ENCODE measurements around the gene HCFC1R1. TPM values are rescaled to one million over a fixed set of nuclear protein-coding genes. Genes with fewer than 3 reads are reported as not detected.

Gene HCFC1R1
- polyA plus RNA-seq, 1 donor from 2014 or later: 19.0 TPM

DNA sequence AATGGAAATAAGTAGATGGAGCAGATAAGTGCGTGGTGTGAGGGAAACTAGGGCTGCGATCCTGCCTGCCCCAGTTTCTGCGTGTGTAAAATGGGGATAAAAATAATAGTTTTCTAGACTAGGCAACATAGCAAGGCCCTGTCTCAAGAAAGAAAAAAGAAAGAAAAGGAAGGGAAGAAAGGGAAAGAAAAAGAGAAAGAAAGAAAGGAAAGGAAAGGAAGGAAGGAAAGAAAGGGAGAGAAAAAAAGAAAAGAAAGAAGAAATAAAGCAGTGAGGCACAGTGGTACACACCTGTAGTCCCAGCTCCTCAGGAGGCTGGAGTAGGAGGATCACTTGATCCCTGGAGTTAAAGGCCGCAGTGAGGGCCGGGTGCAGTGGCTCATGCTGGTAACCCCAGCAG is 41.3 kb downstream of the HCFC1R1 start:
- Histone ChIP-seq H3K4me3 (ENCODE audit: low read length) (no peak overlapping the region), H3K9me3 (ENCODE audit: low read length) (no peaks in the 10 kb centered on the region), H3K9ac (ENCODE audit: low read length) (no peak overlapping the region), H3K4me2 (ENCODE audit: low read length) (no peak overlapping the region), H3K36me3 (ENCODE audit: insufficient read depth, low read length) (no peaks in the 10 kb centered on the region), H3K9me2 (ENCODE audit: insufficient read depth, low read length) (no peaks in the 10 kb centered on the region), H3K27ac (ENCODE audit: low read length) (no peak overlapping the region), H3K79me2 (replicated peaks; ENCODE audit: insufficient read depth, low read length) (no peaks in the 10 kb centered on the region), H3F3A (ENCODE audit: insufficient read depth, low read length, poor library complexity, severe bottlenecking) (no peaks in the 10 kb centered on the region), H2AFZ (ENCODE audit: low read depth, low read length) (no peak overlapping the region), H3K27me3 (ENCODE audit: insufficient read depth, low read depth, low read length) (no peaks in the 10 kb centered on the region), H4K20me1 (ENCODE audit: insufficient read depth) (no peaks in the 10 kb centered on the region)
- TF ChIP-seq, protein P1, sequence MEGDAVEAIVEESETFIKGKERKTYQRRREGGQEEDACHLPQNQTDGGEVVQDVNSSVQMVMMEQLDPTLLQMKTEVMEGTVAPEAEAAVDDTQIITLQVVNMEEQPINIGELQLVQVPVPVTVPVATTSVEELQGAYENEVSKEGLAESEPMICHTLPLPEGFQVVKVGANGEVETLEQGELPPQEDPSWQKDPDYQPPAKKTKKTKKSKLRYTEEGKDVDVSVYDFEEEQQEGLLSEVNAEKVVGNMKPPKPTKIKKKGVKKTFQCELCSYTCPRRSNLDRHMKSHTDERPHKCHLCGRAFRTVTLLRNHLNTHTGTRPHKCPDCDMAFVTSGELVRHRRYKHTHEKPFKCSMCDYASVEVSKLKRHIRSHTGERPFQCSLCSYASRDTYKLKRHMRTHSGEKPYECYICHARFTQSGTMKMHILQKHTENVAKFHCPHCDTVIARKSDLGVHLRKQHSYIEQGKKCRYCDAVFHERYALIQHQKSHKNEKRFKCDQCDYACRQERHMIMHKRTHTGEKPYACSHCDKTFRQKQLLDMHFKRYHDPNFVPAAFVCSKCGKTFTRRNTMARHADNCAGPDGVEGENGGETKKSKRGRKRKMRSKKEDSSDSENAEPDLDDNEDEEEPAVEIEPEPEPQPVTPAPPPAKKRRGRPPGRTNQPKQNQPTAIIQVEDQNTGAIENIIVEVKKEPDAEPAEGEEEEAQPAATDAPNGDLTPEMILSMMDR (IDR thresholded peaks at IDR 0.05; ENCODE audit: poor library complexity, severe bottlenecking): no peak
- no peak for TF ChIP-seq EP300 (conservative IDR thresholded peaks at IDR 0.05; ENCODE audit: poor library complexity, severe bottlenecking)
- TF ChIP-seq, protein P2, sequence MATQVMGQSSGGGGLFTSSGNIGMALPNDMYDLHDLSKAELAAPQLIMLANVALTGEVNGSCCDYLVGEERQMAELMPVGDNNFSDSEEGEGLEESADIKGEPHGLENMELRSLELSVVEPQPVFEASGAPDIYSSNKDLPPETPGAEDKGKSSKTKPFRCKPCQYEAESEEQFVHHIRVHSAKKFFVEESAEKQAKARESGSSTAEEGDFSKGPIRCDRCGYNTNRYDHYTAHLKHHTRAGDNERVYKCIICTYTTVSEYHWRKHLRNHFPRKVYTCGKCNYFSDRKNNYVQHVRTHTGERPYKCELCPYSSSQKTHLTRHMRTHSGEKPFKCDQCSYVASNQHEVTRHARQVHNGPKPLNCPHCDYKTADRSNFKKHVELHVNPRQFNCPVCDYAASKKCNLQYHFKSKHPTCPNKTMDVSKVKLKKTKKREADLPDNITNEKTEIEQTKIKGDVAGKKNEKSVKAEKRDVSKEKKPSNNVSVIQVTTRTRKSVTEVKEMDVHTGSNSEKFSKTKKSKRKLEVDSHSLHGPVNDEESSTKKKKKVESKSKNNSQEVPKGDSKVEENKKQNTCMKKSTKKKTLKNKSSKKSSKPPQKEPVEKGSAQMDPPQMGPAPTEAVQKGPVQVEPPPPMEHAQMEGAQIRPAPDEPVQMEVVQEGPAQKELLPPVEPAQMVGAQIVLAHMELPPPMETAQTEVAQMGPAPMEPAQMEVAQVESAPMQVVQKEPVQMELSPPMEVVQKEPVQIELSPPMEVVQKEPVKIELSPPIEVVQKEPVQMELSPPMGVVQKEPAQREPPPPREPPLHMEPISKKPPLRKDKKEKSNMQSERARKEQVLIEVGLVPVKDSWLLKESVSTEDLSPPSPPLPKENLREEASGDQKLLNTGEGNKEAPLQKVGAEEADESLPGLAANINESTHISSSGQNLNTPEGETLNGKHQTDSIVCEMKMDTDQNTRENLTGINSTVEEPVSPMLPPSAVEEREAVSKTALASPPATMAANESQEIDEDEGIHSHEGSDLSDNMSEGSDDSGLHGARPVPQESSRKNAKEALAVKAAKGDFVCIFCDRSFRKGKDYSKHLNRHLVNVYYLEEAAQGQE (IDR thresholded peaks at IDR 0.05; ENCODE audit: borderline replicate concordance): no peak
- no peak for TF ChIP-seq SMC3 (conservative IDR thresholded peaks at IDR 0.05; ENCODE audit: poor library complexity)
- no peak for TF ChIP-seq RAD21 (conservative IDR thresholded peaks at IDR 0.05)
- no peak for TF ChIP-seq EZH2 (IDR thresholded peaks at IDR 0.05; ENCODE audit: borderline replicate concordance, insufficient read depth, low read length, poor library complexity, severe bottlenecking)
- TF ChIP-seq MXI1 (conservative IDR thresholded peaks at IDR 0.05; ENCODE audit: poor library complexity, severe bottlenecking): no peak
- TF ChIP-seq TAF1 (IDR thresholded peaks at IDR 0.05; ENCODE audit: low read depth): no peak
- no peak for TF ChIP-seq POLR2AphosphoS5 (IDR thresholded peaks at IDR 0.05)

DNA sequence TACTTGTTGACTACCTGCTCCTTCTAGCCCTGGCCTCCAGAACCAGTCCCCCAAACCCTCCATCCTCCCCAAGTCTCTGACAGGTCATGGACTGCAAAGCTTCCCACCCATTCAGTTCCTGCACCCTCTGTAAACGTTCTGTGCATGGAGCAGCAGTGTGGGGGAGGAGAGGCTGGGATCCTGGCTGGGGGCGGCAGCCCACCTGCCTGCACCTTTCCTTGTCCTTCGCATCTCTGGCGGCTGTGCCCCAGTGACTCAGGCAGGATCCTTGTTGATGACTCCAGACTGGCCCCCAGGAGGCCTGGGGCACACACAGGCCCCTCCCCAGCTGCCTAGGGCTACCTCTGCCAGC is 41.9 kb downstream of the HCFC1R1 start:
- Histone ChIP-seq H2AFZ (ENCODE audit: low read depth, low read length) (no peak overlapping the region), H3K9ac (ENCODE audit: low read length) (no peak overlapping the region), H3K27me3 (ENCODE audit: insufficient read depth, low read depth, low read length) (no peaks in the 10 kb centered on the region), H3K27ac (ENCODE audit: low read length) (no peak overlapping the region), H3F3A (ENCODE audit: insufficient read depth, low read length, poor library complexity, severe bottlenecking) (no peaks in the 10 kb centered on the region), H3K9me3 (ENCODE audit: low read length) (no peaks in the 10 kb centered on the region), H3K36me3 (ENCODE audit: insufficient read depth, low read length) (no peaks in the 10 kb centered on the region), H3K4me2 (ENCODE audit: low read length) (no peak overlapping the region), H3K79me2 (replicated peaks; ENCODE audit: insufficient read depth, low read length) (no peaks in the 10 kb centered on the region), H4K20me1 (ENCODE audit: insufficient read depth) (no peaks in the 10 kb centered on the region), H3K9me2 (ENCODE audit: insufficient read depth, low read length) (no peaks in the 10 kb centered on the region), H3K4me3 (ENCODE audit: low read length) (no peak overlapping the region)
- TF ChIP-seq, protein P1 (IDR thresholded peaks at IDR 0.05; ENCODE audit: poor library complexity, severe bottlenecking): no peak
- TF ChIP-seq POLR2AphosphoS5 (IDR thresholded peaks at IDR 0.05) (no peak), EZH2 (IDR thresholded peaks at IDR 0.05; ENCODE audit: borderline replicate concordance, insufficient read depth, low read length, poor library complexity, severe bottlenecking) (no peak), EP300 (conservative IDR thresholded peaks at IDR 0.05; ENCODE audit: poor library complexity, severe bottlenecking) (no peak), RAD21 (conservative IDR thresholded peaks at IDR 0.05) (no peak), SMC3 (conservative IDR thresholded peaks at IDR 0.05; ENCODE audit: poor library complexity) (no peak), TAF1 (IDR thresholded peaks at IDR 0.05; ENCODE audit: low read depth) (no peak), MXI1 (conservative IDR thresholded peaks at IDR 0.05; ENCODE audit: poor library complexity, severe bottlenecking) (no peak)
- TF ChIP-seq, protein P2 (IDR thresholded peaks at IDR 0.05; ENCODE audit: borderline replicate concordance): no peak
